ENCODE data around the gene CD55. TPM values are rescaled to one million over a fixed set of nuclear protein-coding genes. Genes with fewer than 3 reads are reported as not detected.

CD55 gene
- total and polyA plus RNA-seq, 2 of the 13 experiments (the other 11 are each of a cell fraction or from before 2014, with no cell fraction given): 6.0 to 56.0 TPM

DNA sequence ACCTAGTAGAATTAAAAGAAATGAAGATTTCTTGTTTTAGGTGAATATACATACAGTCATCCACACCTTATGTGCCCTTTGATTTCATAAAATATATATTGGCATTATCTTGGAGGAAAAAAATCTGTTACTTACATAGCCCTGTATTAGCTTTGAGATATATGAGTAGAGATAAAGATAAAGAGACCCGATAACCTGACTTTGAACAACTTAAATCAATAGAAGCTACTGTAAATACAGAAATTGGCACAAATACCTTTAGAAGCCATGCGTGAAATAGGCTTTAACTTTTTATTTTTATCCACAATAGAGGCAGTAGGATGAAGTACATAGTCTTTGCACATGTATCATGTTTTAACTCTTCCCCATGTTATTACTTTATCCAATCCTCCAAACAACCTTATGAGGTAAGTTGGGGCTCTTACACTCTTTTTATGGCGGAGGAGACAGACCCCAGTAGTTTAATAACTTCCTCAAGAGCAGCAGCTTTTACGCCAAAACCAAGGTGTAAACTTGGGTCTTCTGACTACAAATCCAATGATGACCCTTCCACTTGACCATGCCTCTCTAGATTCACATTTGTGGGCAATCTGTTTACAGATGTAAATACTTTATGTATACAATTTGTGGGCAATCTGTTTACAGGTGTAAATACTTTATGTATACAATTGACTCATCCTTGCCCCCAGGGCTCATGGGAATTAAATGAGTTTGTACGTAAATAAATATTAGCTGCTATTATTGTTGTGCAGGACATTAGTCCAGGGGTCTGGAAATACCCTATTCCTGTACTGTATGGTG, 2.1 kb downstream of the CD55 start:
- Histone ChIP-seq H4K20me1 (ENCODE audit: insufficient read depth, low read length) (no peaks in the 10 kb centered on the region), H3K27me3 (ENCODE audit: control insufficient read depth in 1 of 2, insufficient read depth in 2 of 2, low read length in 2 of 2) (no peaks in the 10 kb centered on the region; a peak in 1 of 5 replicates), H3K36me3 (replicated peaks in 1 of 2; ENCODE audit: control insufficient read depth in 1 of 2, insufficient read depth in 2 of 2, low read length in 2 of 2) (peaks cover 0 to 12% of the 10 kb centered on the region in 2 experiments; a peak in 2 of 5 replicates), H3K4me2 (ENCODE audit: low read depth, low read length) (no peak overlapping the region), H3K27ac (ENCODE audit: extremely low read length, insufficient read depth, low read length) (no peak overlapping the region), H3K9ac (ENCODE audit: insufficient read depth, low read depth, low read length) (no peak overlapping the region), H3K79me2 (ENCODE audit: insufficient read depth, low read length) (no peaks in the 10 kb centered on the region), H3K9me3 (ENCODE audit: low read length) (no peaks in the 10 kb centered on the region), H3K4me3 (replicated peaks in 1 of 3; ENCODE audit: insufficient read depth in 1 of 3, low read depth in 2 of 3, low read length in 3 of 3) (no peak overlapping the region), H3K4me1 (ENCODE audit: insufficient read depth, low read length) (peaks cover 25% of the 10 kb centered on the region), H2AFZ (ENCODE audit: low read length) (no peak overlapping the region)
- POLR2A ChIA-PET: no interaction called here
- TF ChIP-seq GPN1 (CRISPR knock-in tag; IDR thresholded peaks at IDR 0.05; ENCODE audit: borderline replicate concordance) (no peak), ZNF670 (CRISPR knock-in tag; IDR thresholded peaks at IDR 0.05; ENCODE audit: borderline replicate concordance) (no peak), ZBTB8A (CRISPR knock-in tag; IDR thresholded peaks at IDR 0.05; ENCODE audit: borderline replicate concordance, low read depth) (no peak)
- TF ChIP-seq, protein P1, sequence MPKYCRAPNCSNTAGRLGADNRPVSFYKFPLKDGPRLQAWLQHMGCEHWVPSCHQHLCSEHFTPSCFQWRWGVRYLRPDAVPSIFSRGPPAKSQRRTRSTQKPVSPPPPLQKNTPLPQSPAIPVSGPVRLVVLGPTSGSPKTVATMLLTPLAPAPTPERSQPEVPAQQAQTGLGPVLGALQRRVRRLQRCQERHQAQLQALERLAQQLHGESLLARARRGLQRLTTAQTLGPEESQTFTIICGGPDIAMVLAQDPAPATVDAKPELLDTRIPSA (CRISPR knock-in tag; IDR thresholded peaks at IDR 0.05; ENCODE audit: borderline replicate concordance): no peak
- TF ChIP-seq, protein P2, sequence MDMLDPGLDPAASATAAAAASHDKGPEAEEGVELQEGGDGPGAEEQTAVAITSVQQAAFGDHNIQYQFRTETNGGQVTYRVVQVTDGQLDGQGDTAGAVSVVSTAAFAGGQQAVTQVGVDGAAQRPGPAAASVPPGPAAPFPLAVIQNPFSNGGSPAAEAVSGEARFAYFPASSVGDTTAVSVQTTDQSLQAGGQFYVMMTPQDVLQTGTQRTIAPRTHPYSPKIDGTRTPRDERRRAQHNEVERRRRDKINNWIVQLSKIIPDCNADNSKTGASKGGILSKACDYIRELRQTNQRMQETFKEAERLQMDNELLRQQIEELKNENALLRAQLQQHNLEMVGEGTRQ (IDR thresholded peaks at IDR 0.05; ENCODE audit: low read depth, low read length): no peak
- TF ChIP-seq, protein P2 (CRISPR knock-in tag; IDR thresholded peaks at IDR 0.05; ENCODE audit: borderline replicate concordance): no peak
- intact Hi-C loops (cut with micrococcal nuclease; ENCODE audit: unreplicated experiment): loop anchor here (5.0 kb wide), 2 partner anchors 84 to 236 kb away; partner anchors contain the start of gene C4BPB
- no TSS peak for BruUV-seq (replicated peaks)
- ATAC-seq (no peak), DNase-seq (ENCODE audit: low spot score) (no peak), FAIRE-seq (no peak)
- in situ Hi-C loops (cut with HindIII; ENCODE audit: extremely low pct_ligation_motif_present, low pct_unique_long_range_greater_than_20kb): no loop called here
- CTCF ChIA-PET (ENCODE audit: low intra/inter-chr PET ratio, low total read pairs): no interaction called here
- WGBS (ENCODE audit: low lambda C conversion rate): 91% methylated on average over 5 of the region's 5 CpGs
